ENCODE results near the gene SYT14.

- TF ChIP-seq CTCF (IDR thresholded peaks at IDR 0.05; ENCODE audit: borderline replicate concordance, extremely low read depth, low read length, poor library complexity, severe bottlenecking), result no peak
- TF ChIP-seq EZH2 (IDR thresholded peaks at IDR 0.05; ENCODE audit: borderline replicate concordance, low read depth, low read length, severe bottlenecking), result no peak
These were observed 84.0 kb downstream of the SYT14 start for GRCh38 chr1:210022044-210022443.
